Activated naive CD4-positive, alpha-beta T cell treated with anti-CD3 and anti-CD28 coated beads, Interleukin-2, amount 10 ng/mL, durations not matched to agents 7 days and 5 days (primary cell): ENCODE data around the gene SYNDIG1.

ENCODE experiments used
- CTCF ChIA-PET: fragments of 350-600 bp; sonication (Branson Sonifier 250); formaldehyde crosslinking; loops from one replicate; lab custom pipeline; 2021; ENCODE audit warnings: antibody characterized with exemption; lab: Charles Lee
- DNase-seq: peaks from one replicate; pipeline ENCODE4 v3.0.0-alpha.2; 2020
- H3K27ac Mint-ChIP-seq: one replicate; pipeline ENCODE4 v1.8.0; 2021; ENCODE audit warnings: mild to moderate bottlenecking, moderate library complexity, mixed read lengths
- H3K27me3 Mint-ChIP-seq: one replicate; pipeline ENCODE4 v1.8.0; 2021; ENCODE audit warnings: mild to moderate bottlenecking, mixed read lengths
- H3K36me3 Mint-ChIP-seq: one replicate; pipeline ENCODE4 v1.8.0; 2021; ENCODE audit warnings: mixed read lengths
- H3K4me1 Mint-ChIP-seq: one replicate; pipeline ENCODE4 v1.8.0; 2021; ENCODE audit warnings: mixed read lengths
- H3K4me3 Mint-ChIP-seq: one replicate; pipeline ENCODE4 v1.8.0; 2021; ENCODE audit warnings: mild to moderate bottlenecking, moderate library complexity, mixed read lengths
- H3K9me3 Mint-ChIP-seq: one replicate; pipeline ENCODE4 v1.8.0; 2021; ENCODE audit warnings: mixed read lengths

The SYNDIG1 gene

DNA sequence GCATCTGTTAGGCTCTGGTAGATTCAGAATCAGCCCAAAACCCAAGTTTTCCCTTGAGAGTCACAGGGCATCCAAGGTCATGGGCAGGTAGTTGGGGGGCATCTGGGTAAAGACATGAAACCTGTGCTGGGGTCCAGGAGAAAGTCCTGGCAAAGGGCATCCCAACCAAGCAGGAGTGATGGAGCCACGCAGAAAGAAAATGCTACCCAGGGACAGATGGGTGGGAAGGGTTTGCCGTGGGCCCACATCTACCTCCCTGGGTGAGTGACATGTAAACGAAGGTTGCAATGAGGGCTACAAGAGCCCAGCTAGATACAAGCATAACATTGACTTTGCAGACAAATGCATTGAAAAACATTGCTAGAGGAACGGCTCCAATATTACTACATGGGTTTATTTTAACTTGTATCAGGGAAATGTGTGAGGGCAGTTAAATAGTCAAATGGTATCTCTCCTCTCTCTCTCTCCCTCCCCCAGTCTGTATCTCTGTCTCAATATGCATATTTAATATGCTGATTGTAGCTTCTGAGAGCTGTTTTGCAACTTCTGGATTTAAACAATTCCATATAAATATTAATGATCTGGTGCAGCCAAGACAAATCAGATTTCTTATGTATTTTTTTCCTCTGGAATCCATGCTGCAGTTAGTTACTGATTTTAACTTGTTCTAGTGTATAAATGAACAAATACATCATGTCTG lies 135.7 kb downstream of the SYNDIG1 start:
- Mint-ChIP-seq H3K27me3 (peaks cover 4% of the 10 kb centered on the region), H3K4me3 (no peak overlapping the region), H3K4me1 (no peaks in the 10 kb centered on the region), H3K36me3 (no peaks in the 10 kb centered on the region), H3K9me3 (peaks cover 5% of the 10 kb centered on the region), H3K27ac (no peak overlapping the region)
- no peak for DNase-seq
- CTCF ChIA-PET, result no interaction called here

DNA sequence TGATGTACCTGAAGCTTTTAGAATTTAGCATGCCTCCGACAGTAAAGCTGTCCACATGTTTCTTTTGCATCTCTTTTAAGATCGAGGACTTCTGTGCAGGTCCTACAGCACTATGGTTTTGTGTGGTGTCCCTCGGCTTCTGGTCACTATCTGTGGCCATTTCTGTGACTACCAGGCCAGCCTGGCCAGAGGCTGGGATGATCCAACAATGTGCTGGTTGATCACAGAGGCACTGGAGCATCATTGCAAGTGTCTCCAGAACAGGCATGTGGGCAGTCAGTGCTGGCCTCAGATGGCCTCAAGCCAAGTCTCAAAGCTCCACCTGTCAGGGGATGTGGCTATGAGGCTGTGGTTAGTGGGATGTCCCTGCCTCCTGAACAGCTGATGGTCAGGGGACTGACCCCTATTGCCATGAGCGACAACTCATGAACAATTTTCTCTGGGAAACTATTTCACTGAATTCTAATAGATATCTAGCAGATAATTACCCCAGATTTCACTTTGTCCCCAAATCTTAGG lies 136.6 kb downstream of the SYNDIG1 start:
- CTCF ChIA-PET, result interaction anchor here (0.6 kb wide), 1 partner anchor 473 kb away, joined by 3 read pairs; no protein-coding TSS in a partner anchor
- no peaks in the 10 kb centered on the region for H3K4me1 Mint-ChIP-seq

DNA sequence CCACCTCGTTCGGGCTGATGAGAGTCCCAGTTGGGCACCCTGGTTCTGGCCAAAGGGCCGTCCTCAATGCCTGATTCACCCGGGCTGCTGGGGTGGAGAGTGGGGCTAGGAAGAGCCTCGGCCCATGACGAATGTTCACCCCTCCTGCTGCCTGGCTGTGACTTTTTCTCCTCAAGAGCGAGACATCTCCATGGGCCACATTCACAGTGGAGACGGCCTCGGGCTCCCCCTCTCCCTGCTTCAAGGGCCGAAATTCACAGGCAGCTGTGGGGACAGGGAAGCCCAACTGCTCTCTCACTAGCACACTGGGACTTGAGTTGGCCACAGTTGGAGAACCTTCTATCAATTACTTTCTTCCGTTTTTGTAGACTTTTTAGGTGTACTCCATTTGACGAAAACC lies 138.0 kb downstream of the SYNDIG1 start:
- H3K4me1 Mint-ChIP-seq, result no peaks in the 10 kb centered on the region
- CTCF ChIA-PET, result no interaction called here
- peaks cover 4% of the 10 kb centered on the region for H3K27me3 Mint-ChIP-seq
- H3K36me3 Mint-ChIP-seq, result no peaks in the 10 kb centered on the region
- H3K4me3 Mint-ChIP-seq, result no peak overlapping the region
- H3K27ac Mint-ChIP-seq, result no peak overlapping the region
- no peaks in the 10 kb centered on the region for H3K9me3 Mint-ChIP-seq
- no peak for DNase-seq

More for the DNA sequence above, 136.6 kb downstream of the SYNDIG1 start:
- peaks cover 4% of the 10 kb centered on the region for H3K27me3 Mint-ChIP-seq
- no peaks in the 10 kb centered on the region for H3K36me3 Mint-ChIP-seq
- no peak overlapping the region for H3K4me3 Mint-ChIP-seq
- no peak overlapping the region for H3K27ac Mint-ChIP-seq
- no peak for DNase-seq
- H3K9me3 Mint-ChIP-seq, result peaks cover 3% of the 10 kb centered on the region

DNA sequence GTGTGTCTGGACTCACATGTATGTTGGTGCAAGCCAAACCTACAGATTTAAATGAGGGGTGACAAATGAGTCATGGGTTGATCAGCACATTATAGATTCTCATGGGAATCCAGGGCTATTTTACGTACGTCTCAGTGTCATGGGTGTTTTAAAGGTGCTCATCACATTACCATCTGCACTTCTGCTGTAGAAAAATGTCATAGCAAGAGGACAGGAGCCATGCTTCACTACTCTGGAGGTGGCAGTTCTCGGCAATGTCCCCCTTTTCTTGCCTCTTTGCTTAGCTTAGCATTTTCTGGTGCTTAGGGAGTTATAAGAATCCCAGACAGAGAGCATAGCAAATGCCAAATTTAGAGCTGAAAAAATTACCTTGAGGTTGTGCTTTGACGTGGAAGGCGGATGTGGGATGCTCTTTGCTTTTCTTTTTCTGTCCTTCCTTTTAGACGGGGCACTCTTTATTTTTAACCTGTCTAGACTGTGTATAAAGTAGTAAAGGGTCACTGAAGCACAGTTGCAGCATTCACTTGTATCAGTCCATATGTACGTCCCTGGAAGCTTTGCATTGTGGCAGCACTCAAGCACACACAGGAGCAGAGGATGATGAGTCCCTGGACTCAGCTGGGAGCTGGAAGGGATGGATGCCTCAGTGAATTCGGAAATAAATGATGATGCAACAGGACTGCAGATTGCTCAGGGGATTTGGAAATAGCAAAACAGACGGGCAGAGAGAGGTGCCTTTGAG lies 139.7 kb downstream of the SYNDIG1 start:
- CTCF ChIA-PET, result no interaction called here
- Mint-ChIP-seq H3K4me1 (no peaks in the 10 kb centered on the region), H3K4me3 (no peak overlapping the region), H3K27ac (no peak overlapping the region), H3K36me3 (no peaks in the 10 kb centered on the region), H3K27me3 (peaks cover 12% of the 10 kb centered on the region), H3K9me3 (no peaks in the 10 kb centered on the region)
- no peak for DNase-seq

DNA sequence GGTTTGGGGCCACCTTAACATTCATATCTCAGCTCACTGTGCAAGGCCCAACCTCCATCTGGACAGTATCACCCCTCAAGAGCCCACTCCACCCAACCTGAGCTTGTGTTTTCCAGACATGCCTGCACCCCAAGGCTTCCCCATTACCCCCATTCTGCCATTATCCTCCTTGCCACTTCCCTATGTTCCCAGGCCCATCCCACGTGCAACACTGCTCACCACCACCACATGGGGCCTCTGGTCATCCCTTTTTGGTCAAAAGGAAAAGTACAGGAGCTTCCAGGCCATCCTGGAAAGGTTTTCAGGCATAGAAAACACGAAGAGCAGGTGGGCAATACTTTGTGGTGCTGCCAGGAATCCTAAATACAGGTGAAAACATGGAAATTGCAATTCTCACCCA lies 140.3 kb downstream of the SYNDIG1 start:
- H3K36me3 Mint-ChIP-seq, result no peaks in the 10 kb centered on the region
- DNase-seq, result no peak
- no peaks in the 10 kb centered on the region for H3K4me1 Mint-ChIP-seq
- H3K27ac Mint-ChIP-seq, result no peak overlapping the region
- no peaks in the 10 kb centered on the region for H3K9me3 Mint-ChIP-seq
- H3K27me3 Mint-ChIP-seq, result peaks cover 10% of the 10 kb centered on the region
- H3K4me3 Mint-ChIP-seq, result no peak overlapping the region
- CTCF ChIA-PET, result no interaction called here

DNA sequence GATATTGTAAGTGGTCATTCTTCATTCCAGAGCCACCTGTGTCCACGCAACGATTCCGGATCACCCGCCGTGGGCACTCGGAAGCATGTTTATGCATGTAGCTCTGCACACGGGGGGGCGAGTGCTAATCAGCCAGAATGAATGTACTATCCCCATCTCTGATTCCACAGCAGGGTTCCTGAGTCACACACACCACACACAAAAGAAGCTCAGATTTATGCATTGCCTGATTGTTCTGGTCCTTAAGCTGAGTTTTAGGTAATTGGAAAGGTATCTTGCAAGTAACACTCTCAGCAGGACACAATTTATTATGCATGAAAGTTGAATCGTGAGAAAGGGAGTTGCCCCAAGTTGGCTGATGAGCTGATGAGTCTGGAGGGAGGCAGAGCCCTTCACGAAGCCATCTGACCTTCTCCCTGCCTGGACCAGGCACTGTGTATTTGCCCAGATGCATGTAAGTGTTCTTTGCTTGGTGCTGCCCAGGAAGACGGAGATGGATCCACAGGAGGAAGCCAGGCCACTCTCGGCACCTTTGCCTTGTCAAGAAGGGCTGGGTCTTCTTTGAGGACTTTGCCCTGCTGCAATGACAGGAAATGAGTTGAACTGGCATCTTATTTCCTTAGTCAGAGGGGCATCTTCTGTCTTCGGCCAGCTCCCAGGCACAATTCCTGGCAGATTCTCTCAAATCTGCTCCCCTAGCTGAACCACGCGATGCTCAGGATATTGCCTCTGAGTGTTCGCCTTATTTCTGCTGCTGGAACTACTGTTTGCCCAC lies 141.1 kb downstream of the SYNDIG1 start:
- CTCF ChIA-PET, result no interaction called here
- no peaks in the 10 kb centered on the region for H3K9me3 Mint-ChIP-seq
- no peak for DNase-seq
- peaks cover 8% of the 10 kb centered on the region for H3K27me3 Mint-ChIP-seq
- H3K4me1 Mint-ChIP-seq, result no peaks in the 10 kb centered on the region
- H3K4me3 Mint-ChIP-seq, result no peak overlapping the region
- H3K36me3 Mint-ChIP-seq, result no peaks in the 10 kb centered on the region
- H3K27ac Mint-ChIP-seq, result no peak overlapping the region

DNA sequence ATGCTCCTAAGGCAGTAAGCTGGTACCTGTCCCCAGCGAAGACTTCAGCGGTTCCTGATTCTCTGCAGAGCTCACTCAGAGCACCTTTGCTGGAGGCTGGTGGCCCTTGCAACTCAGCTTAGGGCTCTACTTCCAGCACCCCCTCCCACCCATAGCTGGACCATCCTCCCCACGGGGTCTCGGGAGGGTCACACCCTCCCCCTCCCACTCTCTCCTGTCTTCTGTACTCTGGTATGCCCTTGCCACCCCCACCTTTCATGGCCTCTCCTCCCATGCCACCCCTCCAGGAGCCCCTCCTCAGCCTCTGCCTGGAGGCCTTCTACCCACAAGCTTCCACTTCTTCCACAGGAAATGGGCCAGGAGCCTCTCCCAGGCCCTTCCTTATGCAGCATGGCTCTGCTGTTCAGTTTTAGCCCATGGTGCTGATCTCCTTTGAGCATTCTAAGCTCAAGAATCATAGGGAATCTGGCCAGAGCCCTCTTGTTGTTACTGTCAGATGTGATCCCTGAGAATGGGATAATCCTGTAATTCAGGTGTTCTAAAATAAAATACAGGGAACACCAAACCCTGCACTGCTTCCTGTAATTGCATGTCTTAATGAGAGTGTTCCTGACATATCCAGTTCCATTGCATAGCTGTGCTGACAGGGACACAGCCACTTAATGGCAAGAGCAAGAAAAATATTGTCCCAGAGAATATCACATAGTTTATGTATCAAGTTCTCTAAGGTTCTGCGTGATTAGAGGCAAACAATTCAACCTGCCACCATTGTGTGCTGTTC lies 142.1 kb downstream of the SYNDIG1 start:
- H3K36me3 Mint-ChIP-seq, result no peaks in the 10 kb centered on the region
- peaks cover 8% of the 10 kb centered on the region for H3K27me3 Mint-ChIP-seq
- H3K4me1 Mint-ChIP-seq, result no peaks in the 10 kb centered on the region
- no peaks in the 10 kb centered on the region for H3K9me3 Mint-ChIP-seq
- H3K4me3 Mint-ChIP-seq, result no peak overlapping the region
- DNase-seq, result no peak
- H3K27ac Mint-ChIP-seq, result no peak overlapping the region
- CTCF ChIA-PET, result no interaction called here

DNA sequence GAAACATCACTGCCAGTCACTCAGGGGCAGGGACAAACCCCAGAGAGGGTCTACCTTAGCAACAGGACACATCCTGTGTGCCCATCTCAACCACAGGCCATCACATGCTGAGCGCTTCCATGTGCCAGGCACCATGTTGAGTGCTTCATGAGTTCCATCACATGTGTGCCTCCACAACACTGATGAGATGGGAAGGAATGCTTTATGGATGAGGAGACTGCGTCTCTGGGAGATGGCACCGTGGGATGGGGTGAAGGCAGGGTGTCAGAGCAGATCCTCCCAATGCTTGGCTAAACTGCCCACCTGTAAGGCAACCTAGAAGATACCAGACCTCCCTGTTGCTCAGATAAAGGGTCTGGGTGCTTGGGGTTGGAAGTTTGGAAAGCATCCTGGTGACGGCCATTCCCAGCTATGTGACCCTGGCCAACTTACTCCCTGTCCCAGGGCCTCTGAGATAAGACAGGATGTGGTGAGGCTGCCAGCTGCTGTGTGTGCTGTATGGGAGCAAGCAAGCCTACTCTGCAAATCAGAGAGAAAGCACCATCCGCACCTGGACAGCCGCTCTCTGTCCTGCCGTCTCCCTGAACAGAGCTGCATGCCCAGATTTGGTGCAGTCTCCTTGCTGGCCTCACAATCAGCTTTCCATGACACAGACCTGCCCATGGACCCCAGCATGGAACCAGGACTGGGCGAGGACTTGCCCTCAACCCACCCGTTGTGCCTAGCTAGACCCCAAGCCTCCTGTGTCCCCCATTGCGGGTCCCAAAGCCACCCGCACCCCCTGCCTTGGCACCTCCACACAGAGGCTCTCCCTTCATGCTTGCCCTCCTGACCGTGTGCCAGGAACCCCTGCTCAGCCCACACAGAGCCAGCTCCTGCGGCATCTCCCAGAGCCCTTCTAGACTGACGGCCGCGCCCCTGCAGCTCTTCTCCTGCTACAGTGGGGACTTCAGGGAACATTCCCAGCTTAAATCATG lies 143.7 kb downstream of the SYNDIG1 start:
- CTCF ChIA-PET, result interaction anchor here (0.6 to 1.1 kb wide), 2 partner anchors 513 to 675 kb away, joined by 3 read pairs; no protein-coding TSS in a partner anchor
- Mint-ChIP-seq H3K27ac (no peak overlapping the region), H3K4me3 (no peak overlapping the region), H3K36me3 (no peaks in the 10 kb centered on the region), H3K9me3 (no peaks in the 10 kb centered on the region), H3K4me1 (no peaks in the 10 kb centered on the region), H3K27me3 (peaks cover 8% of the 10 kb centered on the region)
- no peak for DNase-seq

DNA sequence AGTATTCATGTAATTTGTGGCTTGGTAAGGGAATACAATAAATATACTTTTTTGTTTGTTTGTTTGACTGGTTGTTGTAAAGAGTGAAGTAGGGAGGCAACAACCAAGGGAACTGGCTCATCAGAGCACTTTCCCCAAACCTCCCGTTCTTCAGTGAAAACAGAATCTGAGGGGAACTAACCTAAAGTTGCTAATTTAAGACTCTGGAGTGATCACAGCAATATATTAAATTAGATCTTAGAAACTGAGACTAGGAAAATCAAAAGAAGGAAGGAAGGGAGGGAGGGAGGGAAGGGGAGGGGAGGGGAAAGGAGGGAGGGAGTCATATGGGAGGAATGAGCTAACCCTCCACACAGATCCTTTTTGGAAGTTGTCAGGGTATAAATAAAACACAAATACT lies 144.9 kb downstream of the SYNDIG1 start:
- Mint-ChIP-seq H3K36me3 (no peaks in the 10 kb centered on the region), H3K27ac (no peak overlapping the region), H3K4me3 (no peak overlapping the region), H3K27me3 (peaks cover 13% of the 10 kb centered on the region), H3K4me1 (no peaks in the 10 kb centered on the region), H3K9me3 (no peaks in the 10 kb centered on the region)
- DNase-seq, result no peak
- CTCF ChIA-PET, result no interaction called here

DNA sequence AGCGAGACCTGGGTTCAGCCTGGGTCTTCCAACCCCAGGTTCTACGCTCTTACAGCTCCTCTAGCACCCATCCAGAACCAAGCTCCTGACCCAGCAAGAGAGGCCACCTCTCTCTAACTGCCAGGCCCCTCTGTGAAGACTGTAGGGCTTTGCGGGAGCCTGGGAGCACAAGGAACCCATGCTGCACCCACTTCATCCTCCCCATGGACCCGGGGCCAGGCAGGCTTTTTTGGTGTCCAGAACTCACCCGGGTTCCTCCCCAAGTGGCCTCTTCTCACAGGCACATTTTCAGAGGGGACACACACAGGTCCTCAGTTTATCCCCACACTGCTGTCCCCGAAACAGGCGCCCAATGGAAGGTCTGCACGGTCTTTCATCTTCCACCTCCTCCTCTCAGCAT lies 145.9 kb downstream of the SYNDIG1 start:
- Mint-ChIP-seq H3K36me3 (no peaks in the 10 kb centered on the region), H3K4me3 (no peak overlapping the region), H3K9me3 (no peaks in the 10 kb centered on the region), H3K27ac (no peak overlapping the region), H3K4me1 (no peaks in the 10 kb centered on the region), H3K27me3 (peaks cover 13% of the 10 kb centered on the region)
- CTCF ChIA-PET, result no interaction called here
- no peak for DNase-seq

DNA sequence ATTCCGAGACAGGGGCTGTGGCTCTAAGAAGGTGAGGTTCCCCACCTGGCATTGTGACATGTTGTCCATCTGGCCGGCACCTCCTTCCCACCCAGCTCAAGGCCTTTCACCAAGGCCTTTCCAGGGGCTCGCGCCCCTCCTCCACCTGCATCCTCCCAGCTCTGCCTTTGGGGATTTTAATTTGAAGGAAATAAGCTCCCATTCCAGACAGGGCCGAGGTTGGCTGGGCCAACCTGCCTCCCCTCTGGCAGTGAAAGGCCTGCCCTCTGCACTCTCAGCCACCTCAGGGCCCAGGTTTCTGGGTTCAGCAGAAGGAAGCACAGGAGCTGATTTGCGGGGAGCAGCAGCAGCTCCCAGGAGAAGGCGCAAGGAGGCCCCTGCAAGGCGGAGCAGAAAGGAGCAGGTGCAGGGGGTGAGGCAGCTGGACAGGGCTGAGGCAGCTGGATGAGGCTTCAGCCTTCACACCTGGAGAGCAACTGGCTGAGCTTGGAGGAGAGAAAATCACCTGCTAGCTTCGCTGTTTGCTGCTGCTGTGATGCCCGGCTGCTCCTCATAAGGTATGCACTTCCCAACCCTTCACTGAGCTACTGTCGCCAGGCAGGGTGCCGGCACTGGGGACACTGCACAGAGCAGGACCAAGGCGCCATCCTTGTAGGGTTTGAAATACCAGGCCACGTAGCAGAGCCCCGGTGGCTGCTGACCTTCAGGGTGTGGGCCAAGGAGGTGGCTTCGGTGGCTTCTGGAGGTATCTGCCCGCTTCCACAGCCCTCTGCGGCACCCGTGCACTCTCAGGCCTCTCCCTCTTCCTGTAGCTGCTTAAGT lies 147.0 kb downstream of the SYNDIG1 start:
- Mint-ChIP-seq H3K27me3 (peaks cover 13% of the 10 kb centered on the region), H3K27ac (no peak overlapping the region), H3K36me3 (no peaks in the 10 kb centered on the region), H3K4me3 (no peak overlapping the region), H3K4me1 (no peaks in the 10 kb centered on the region), H3K9me3 (no peaks in the 10 kb centered on the region)
- no peak for DNase-seq
- CTCF ChIA-PET, result no interaction called here

DNA sequence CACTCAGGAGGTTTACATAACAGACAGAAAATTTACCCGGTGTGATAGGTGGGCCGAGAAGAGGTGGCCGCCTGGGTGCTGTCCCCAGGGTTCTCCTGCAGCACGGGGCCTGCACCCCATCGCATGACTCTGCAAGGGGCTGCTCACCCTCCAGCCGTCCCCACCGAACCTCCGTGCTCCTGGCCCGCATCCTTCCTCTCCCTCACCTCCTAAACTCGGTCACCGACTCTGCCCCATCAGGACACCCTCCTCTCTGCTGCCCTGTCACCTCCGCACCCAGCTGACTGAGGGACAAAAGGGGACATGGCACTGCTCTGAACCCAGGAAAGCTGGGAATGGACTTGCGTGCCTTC lies 147.6 kb downstream of the SYNDIG1 start:
- no peak for DNase-seq
- Mint-ChIP-seq H3K4me1 (no peaks in the 10 kb centered on the region), H3K9me3 (no peaks in the 10 kb centered on the region), H3K4me3 (no peak overlapping the region), H3K27me3 (peaks cover 13% of the 10 kb centered on the region), H3K27ac (no peak overlapping the region), H3K36me3 (no peaks in the 10 kb centered on the region)
- CTCF ChIA-PET, result no interaction called here
